GM21515 (cell line): ENCODE data around the gene MMS19.
"Not testable (repeated sequence)": the region's sequence is repeated elsewhere in the genome, so short reads cannot be mapped to it uniquely, and the experiment has no call there.

Experiments used
- ATAC-seq: cut with Tn5 transposase; IDR thresholded peaks from one replicate; pipeline ENCODE4 v1.9.1; 2021; ENCODE audit not compliant: unreplicated experiment

Gene MMS19

DNA sequence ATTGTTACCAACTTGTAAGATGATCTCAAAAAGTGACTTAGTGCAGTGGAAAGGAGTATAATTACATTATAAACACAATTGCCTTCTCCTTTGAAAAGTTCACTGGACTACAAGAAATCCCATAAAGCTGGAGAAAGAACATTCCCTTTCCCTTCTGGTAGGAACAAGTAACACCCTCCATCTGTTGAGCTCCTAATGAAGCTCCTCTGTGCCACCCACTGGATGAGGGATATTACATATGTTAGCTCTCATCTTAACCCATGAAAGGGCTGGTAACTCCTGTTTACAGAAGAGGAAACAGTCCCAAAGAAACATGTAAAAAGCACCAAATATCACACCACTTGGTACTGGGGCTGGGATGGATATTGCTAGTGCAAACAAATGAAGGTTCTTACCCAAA, 64.2 kb downstream of the MMS19 start:
- no peak for ATAC-seq

DNA sequence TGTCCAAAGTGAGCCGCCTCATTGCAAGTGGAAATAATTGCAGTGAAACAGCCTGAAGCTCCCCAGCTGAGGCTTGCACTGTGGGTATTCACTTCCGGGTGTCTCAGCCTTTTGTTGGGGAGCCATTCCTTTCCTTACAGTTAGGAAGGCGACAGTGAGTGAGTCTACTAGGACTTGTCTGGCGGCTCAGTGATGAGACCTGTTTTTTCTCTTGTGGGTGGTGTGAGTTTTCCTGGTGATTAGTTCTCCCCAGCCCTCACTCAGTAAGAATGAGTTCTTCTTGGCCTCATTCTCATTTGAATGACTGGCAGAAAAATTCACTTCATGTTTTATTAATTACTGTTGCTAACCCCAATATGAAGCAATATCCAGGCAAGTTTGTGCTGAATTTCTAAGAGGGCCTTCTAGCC, 69.6 kb downstream of the MMS19 start:
- ATAC-seq, result no peak

DNA sequence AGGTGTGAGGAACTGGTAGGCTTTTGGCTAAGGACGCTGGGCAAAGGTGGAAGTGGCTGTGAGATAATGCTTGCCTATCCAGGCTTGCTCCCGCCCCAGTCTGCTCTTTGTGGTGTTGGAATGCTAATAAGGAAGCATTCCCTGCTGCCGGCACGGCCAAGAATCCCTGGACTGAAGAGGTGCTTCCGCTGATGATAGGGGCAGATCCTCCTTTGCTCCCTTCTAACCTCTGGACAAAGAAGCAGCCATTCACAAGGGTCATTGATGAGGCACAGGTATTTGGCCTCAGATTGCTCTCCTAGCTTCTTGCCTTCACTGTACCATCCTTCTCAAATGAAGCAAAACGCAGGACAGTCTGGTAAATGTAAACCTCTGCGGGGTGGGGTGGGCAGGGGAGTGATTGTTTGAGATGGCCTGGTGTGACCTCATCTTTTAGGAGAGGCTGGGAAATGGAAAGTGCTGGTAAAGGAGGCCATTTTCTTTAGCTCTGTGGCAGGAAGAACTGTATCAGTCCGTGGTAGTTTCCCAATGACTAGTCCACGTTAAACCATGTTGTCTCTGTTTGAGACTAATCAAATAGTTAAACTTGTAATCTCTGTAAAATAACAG, 70.5 kb downstream of the MMS19 start:
- ATAC-seq, result no peak

DNA sequence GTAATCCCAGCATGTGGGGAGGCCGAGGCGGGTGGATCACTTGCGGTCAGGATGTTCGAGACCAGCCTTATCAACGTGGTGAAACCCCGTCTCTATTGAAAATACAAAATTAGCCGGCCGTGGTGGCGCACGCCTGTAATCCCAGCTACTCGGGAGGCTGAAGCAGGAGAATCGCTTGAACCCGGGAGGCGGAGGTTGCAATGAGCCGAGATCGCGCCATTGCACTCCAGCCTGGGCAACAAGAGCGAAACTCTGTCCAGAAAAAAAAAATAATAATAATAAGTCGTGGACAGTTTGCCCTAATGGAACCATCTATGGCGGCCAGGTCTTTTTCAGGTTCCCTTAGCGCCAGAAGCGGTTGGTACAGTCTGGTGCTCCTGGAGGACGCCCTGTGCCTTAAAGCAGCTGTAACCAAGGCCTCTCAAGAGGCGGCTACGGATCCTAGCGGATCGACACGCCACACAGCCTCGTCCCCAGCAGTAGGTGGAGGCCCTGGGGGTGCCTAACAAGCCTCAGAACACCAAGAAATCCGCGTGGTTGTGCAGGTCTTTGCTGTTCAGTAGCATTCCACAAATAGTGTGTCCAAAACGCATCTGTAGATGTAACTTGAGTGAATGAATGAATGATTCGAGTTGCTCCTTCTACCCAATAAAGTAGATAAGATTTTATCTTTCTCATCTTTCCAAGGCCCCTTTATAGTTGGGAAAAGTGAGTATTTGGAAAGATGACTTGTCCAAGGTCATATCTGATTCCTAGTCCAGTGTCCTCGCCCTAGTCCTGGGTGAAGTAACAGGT, 71.2 kb downstream of the MMS19 start:
- no peak for ATAC-seq

DNA sequence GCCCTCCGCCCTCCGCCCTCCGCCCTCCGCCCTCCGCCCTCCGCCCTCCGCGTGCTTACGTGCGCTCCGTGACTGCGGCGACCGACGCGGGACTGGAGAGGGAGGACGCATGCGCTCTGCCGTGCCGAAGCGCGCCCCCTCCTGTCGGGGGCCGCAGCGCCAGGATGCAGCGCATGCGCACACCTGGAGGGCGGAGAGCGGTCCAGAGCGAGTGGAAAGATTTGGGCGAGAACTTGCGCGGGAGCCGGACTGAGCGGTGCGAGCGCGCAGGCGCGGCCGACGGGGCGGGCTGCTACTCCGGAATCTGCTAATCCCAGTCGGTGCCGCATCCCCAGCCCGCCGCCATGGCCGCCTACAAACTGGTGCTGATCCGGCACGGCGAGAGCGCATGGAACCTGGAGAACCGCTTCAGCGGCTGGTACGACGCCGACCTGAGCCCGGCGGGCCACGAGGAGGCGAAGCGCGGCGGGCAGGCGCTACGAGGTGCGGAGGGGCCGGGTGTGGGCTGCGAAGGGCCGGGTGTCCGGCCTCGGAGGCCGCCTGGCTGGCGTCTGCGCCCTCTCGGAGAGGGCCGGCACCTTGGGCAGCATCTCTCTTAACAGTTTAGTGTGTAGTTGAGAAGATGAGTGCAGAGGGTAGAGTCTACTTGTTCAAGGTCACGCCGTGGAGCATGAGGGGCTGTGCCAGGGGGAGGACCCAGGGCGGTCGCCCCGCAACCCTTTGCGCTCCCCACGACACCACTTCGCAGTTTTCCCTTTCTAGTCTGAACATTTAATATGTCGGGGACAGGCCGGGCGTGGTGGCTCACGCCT, 72.1 kb downstream of the MMS19 start, which contains the start of gene PGAM1:
Gene PGAM1, plus strand, starts transcription at position 228 of the 812 bp plus-strand sequence. Its CDS starts 117 bp downstream, at position 345.
- ATAC-seq, result peak; percentile 84

DNA sequence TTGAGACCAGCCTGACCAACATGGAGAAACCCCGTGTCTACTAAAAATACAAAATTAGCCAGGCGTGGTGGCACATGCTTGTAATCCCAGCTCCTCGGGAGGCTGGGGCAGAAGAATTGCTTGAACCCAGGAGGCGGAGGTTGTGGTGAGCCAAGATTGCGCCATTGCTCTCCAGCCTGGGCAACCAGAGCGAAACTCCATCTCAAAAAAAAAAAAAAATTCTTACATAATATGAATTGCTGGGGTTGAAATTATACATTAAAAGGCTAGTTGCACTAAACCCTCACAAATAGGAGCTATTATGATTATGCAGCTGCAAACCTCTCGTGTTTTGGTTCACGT, 74.5 kb downstream of the MMS19 start:
- not testable (repeated sequence) for ATAC-seq

DNA sequence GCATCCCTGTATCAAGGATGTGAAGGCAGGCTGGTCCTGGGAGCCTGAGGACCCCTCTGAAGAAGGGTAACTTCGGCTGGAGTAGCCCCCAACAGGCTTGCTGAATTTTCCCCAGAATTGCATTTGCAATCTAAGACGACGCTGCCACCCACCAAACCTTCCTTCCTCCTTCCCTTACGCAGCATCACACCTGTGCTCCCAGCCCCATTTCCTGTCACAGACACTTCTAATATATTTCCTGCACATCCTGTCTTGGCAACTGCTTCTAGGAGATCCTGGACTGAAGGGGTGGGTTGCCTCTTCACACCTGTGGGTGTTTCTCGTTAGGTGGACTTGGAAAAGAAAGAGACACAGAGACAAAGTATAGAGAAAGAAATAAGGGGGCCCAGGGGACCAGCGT, 81.7 kb downstream of the MMS19 start:
- no peak for ATAC-seq

DNA sequence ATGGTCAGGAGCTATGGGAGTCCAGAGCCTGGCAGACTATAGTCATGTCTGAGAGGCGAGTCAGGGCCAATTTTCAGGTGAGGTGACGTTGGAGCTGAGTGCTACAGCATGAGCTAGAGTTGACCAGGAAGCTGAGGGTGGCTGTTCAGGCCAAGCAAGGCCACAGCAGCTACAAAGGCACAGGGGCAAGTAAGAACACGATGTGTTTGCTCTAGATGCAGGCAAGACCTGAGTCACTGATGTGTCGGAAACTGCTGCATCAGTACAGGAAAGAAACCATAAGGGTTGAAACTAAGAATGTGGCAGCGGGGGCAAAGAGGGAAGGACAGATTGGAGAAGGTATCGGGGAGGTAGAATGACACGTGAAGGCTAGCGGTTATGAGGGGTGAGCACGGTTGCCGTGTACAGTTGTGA, 85.3 kb downstream of the MMS19 start:
- peak; percentile 52 for ATAC-seq

DNA sequence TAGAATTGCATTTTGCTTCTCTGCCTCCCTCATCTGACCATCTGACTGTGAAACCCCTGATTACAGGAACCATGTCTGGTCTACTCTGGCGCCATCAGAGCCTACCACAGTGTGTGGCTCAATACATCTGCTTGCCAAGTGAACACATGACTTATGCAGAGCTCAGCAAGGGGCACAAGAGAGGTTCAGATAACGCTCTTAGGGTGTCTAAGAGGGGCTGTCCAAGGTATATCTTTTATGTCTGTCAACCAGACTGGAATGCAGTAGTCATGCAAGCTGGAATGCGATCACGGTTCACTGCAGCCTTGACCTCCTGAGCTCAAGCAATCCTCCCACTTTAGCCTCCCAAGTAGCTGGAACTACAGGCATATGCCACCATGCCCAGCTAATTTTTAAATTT, 86.8 kb downstream of the MMS19 start:
- ATAC-seq, result no peak

DNA sequence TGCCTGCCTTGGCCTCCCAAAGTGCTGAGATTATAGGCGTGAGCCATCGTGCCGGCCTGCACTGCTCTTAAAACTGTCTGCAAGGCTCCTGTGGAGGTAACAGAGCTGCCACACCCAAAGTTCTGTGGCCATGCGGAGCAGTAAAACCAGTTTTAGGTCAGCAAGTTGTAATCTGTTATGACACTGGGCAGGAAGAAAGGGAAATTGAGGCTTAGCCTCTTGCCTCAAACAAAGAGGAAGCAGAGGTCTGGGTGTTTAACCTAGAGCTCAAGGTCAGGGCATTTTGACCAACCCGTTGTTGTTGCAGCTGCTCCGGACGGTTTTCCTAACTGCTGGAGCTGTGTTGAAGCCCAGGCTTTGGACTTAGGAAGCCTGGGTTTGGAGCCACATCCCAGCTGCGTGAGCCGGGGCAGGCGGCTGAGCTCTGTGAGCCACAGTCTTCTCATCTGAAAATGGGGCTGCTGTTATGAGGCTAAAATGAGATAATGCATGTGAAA, 89.7 kb downstream of the MMS19 start:
- no peak for ATAC-seq
